HepG2 (cell line): ENCODE results near the gene FSCN2. TPM values are rescaled to one million over a fixed set of nuclear protein-coding genes. Genes with fewer than 3 reads are reported as not detected.

ENCODE experiments used
- CBFB ChIP-seq: sonication (generic); formaldehyde crosslinking; IDR thresholded peaks from 2 replicates; pipeline ENCODE4 v1.4.0; 2020; ENCODE audit warnings: missing genetic modification reagents
- CREM ChIP-seq, 2 experiments: sonication (generic) in 1 of 2; formaldehyde crosslinking in 1 of 2; IDR thresholded peaks; 2 replicates each; pipeline versions ENCODE4 v1.4.0 to v1.6.1; 2016 to 2020; ENCODE audit warnings: antibody characterized with exemption in 1 of 2, mild to moderate bottlenecking in 1 of 2, missing genetic modification reagents in 1 of 2
- EP300 ChIP-seq, 3 experiments: sonication (generic) in 1 of 3; formaldehyde crosslinking in 1 of 3; IDR thresholded peaks; 2 replicates each; pipeline versions ENCODE4 v1.5.1 to v1.6.1; 2011 to 2020; ENCODE audit warnings: low read depth in 2 of 3, low read length in 2 of 3, borderline replicate concordance in 1 of 3, improper control_type of control experiment in 1 of 3, mild to moderate bottlenecking in 1 of 3, missing genetic modification reagents in 1 of 3, moderate library complexity in 1 of 3
- NR1H2 ChIP-seq: sonication (generic); formaldehyde crosslinking; IDR thresholded peaks from 2 replicates; pipeline ENCODE4 v1.8.1; 2022; ENCODE audit warnings: low read depth, missing genetic modification reagents, borderline replicate concordance
- RFXANK ChIP-seq: IDR thresholded peaks from 2 replicates; pipeline ENCODE4 v1.6.1; 2016
- SUZ12 ChIP-seq: fragments of 150-350 bp; IDR thresholded peaks from 2 replicates; pipeline ENCODE4 v1.6.1; 2014; ENCODE audit warnings: low read depth, low read length
- TBX3 ChIP-seq: fragments of 450-650 bp; IDR thresholded peaks from 2 replicates; pipeline ENCODE4 v1.6.1; 2017; ENCODE audit warnings: antibody characterized with exemption, mild to moderate bottlenecking, inconsistent platforms, borderline replicate concordance
- THAP11 ChIP-seq: IDR thresholded peaks from 2 replicates; pipeline ENCODE4 v1.6.1; 2016; ENCODE audit warnings: missing biosample characterization, missing genetic modification reagents
- ZBTB38 ChIP-seq: sonication (generic); formaldehyde crosslinking; IDR thresholded peaks from 2 replicates; pipeline ENCODE4 v1.5.1; 2020; ENCODE audit warnings: mild to moderate bottlenecking, missing genetic modification reagents
- ZNF34 ChIP-seq: sonication (generic); formaldehyde crosslinking; IDR thresholded peaks from 2 replicates; pipeline ENCODE4 v1.4.0; 2020; ENCODE audit warnings: mild to moderate bottlenecking, missing genetic modification reagents, borderline replicate concordance
- ZNF501 ChIP-seq: sonication (generic); formaldehyde crosslinking; IDR thresholded peaks from 2 replicates; pipeline ENCODE4 v1.5.1; 2020; ENCODE audit warnings: mild to moderate bottlenecking, moderate library complexity, missing genetic modification reagents
- ZNF569 ChIP-seq: sonication (generic); formaldehyde crosslinking; IDR thresholded peaks from 2 replicates; pipeline ENCODE4 v1.5.0; 2020; ENCODE audit warnings: mild to moderate bottlenecking, missing genetic modification reagents, moderate library complexity, borderline replicate concordance
- ZNF83 ChIP-seq: sonication (generic); formaldehyde crosslinking; IDR thresholded peaks from 2 replicates; pipeline ENCODE4 v1.4.0; 2020; ENCODE audit warnings: missing genetic modification reagents, mild to moderate bottlenecking, borderline replicate concordance
- polyA plus RNA-seq, 8 experiments: library from polyadenylated mRNA; depleted of rRNA in 3 of 8; stranded (reverse) in 7 of 8; unstranded in 1 of 8; fragments of >200 nt; fragmentation: Illumina TruSeq in 4 of 8; extraction: Trizol in 4 of 8; gene quantifications; 2 replicates each; pipeline versions ENCODE4 v1.2.1 to v1.2.3, GENCODE V29; 2011 to 2016; ENCODE audit warnings: low read depth in 4 of 8, missing spikeins in 1 of 8, mixed read lengths in 1 of 8; ENCODE audit not compliant: insufficient read depth in 1 of 8
- total RNA-seq, 5 experiments: library from RNA; depleted of rRNA; stranded (reverse); fragments of >200 nt; fragmentation: Illumina TruSeq; extraction: Trizol; gene quantifications; 2 replicates each; pipeline ENCODE4 v1.2.3, GENCODE V29; 2016; ENCODE audit warnings: low read depth in 1 of 5
- TF ChIP-seq, protein P1 (sequence below): sonication (generic); formaldehyde crosslinking; IDR thresholded peaks from 2 replicates; pipeline ENCODE4 v1.5.0; 2020; ENCODE audit warnings: missing genetic modification reagents
- TF ChIP-seq, protein P2 (sequence below): sonication (generic); formaldehyde crosslinking; IDR thresholded peaks from 2 replicates; pipeline ENCODE4 v1.8.0; 2022; ENCODE audit warnings: mild to moderate bottlenecking, missing genetic modification reagents, moderate library complexity
- TF ChIP-seq, protein P3 (sequence below): sonication (generic); formaldehyde crosslinking; IDR thresholded peaks from 2 replicates; pipeline ENCODE4 v1.8.1; 2023; ENCODE audit warnings: mild to moderate bottlenecking, missing genetic modification reagents
- TF ChIP-seq, protein P4 (sequence below): sonication (generic); formaldehyde crosslinking; IDR thresholded peaks from 2 replicates; pipeline ENCODE4 v1.4.0; 2020; ENCODE audit warnings: mild to moderate bottlenecking, missing genetic modification reagents
- TF ChIP-seq, protein P5 (sequence below): sonication (generic); formaldehyde crosslinking; IDR thresholded peaks from 2 replicates; pipeline ENCODE4 v1.4.0; 2020; ENCODE audit warnings: missing genetic modification reagents
- TF ChIP-seq, protein P6 (sequence below): sonication (generic); formaldehyde crosslinking; IDR thresholded peaks from 2 replicates; pipeline ENCODE4 v1.9.0; 2022; ENCODE audit warnings: missing genetic modification reagents, mild to moderate bottlenecking, borderline replicate concordance

FSCN2 gene
- total and polyA plus RNA-seq, 2 of the 13 experiments (the other 11 are each of a cell fraction or from before 2014, with no cell fraction given) = 0.09 TPM; not detected in 1

DNA sequence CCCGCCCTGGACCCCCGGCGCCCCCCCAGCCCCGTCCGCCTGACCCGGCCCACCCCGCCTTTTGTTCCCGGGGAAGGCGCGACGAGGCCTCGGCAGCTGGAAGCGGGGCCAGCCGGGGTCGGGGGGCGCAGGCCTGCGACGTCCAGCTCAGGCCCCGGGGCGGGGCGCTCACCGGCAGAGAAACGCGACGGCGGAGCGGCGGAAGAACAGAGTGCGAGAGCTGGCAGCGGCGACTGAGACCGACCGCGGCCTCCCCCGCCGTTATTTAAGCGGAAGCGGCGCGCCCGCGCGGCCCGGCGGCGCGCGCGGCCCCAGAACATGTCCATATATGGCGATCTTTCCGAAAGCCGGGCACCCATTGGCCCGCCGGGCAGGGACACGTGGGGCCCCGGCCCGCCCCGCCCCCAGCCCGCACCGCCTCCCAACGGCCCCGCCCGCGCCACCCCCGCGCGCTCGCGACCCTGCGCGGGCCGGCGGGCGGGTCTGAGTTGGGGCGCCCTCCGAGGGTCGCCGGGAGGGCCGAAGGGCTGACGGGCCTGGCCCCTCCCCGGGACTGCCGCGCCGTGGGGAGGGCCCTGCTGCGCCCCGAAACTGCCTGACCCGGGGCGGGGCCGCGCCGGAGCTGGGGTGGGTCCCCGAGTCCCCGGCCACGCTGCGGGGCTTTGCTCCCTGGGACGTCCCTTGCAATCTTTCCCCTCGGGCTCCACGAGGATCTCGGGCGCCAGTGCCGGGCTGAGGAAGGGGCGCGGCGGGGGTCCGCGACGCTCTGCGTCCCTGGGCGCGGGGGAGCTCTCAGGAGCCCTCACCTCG, 15.4 kb upstream of the FSCN2 start, which contains the start of gene ACTG1 (continued):
- TF ChIP-seq, protein P1, sequence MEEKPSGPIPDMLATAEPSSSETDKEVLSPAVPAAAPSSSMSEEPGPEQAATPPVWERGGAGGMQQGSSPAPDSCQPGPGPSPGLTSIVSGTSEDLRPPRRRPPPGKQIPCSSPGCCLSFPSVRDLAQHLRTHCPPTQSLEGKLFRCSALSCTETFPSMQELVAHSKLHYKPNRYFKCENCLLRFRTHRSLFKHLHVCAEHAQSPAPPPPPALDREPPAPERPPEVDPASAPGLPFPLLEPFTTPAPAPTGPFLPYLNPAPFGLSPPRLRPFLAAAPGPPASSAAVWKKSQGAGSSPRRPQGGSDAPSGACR (CRISPR knock-in tag) = no peak
- TF ChIP-seq, protein P2, sequence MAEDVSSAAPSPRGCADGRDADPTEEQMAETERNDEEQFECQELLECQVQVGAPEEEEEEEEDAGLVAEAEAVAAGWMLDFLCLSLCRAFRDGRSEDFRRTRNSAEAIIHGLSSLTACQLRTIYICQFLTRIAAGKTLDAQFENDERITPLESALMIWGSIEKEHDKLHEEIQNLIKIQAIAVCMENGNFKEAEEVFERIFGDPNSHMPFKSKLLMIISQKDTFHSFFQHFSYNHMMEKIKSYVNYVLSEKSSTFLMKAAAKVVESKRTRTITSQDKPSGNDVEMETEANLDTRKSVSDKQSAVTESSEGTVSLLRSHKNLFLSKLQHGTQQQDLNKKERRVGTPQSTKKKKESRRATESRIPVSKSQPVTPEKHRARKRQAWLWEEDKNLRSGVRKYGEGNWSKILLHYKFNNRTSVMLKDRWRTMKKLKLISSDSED (CRISPR knock-in tag) = no peak
- TF ChIP-seq NR1H2 (no peak), ZBTB38 (CRISPR knock-in tag) (no peak), RFXANK (CRISPR knock-in tag) (no peak), ZNF83 (CRISPR knock-in tag) (no peak), CREM (IDR thresholded peaks at IDR 0.05) (no peak), CREM (CRISPR knock-in tag; IDR thresholded peaks at IDR 0.05) (no peak), ZNF569 (CRISPR knock-in tag) (no peak), TBX3 (no peak), EP300 (IDR thresholded peaks at IDR 0.05; ENCODE audit: low read depth in 2 of 2, low read length in 2 of 2) (peak in 1 of 2 experiments; percentile 18; a peak in 1 of 4 replicates), EP300 (CRISPR knock-in tag; IDR thresholded peaks at IDR 0.05; ENCODE audit: borderline replicate concordance) (no peak), ZNF501 (CRISPR knock-in tag) (no peak), SUZ12 (no peak), ZNF34 (CRISPR knock-in tag) (no peak), THAP11 (peak; percentile 71), CBFB (CRISPR knock-in tag) (0 out of 2 replicates have a peak, but pooled peaks have one; percentile 74)
- TF ChIP-seq, protein P3, sequence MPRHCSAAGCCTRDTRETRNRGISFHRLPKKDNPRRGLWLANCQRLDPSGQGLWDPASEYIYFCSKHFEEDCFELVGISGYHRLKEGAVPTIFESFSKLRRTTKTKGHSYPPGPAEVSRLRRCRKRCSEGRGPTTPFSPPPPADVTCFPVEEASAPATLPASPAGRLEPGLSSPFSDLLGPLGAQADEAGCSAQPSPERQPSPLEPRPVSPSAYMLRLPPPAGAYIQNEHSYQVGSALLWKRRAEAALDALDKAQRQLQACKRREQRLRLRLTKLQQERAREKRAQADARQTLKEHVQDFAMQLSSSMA (CRISPR knock-in tag) = peak; percentile 7; the same call in 1 of the 2 replicates
- TF ChIP-seq, protein P4, sequence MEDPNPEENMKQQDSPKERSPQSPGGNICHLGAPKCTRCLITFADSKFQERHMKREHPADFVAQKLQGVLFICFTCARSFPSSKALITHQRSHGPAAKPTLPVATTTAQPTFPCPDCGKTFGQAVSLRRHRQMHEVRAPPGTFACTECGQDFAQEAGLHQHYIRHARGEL (CRISPR knock-in tag) = no peak
- TF ChIP-seq, protein P5, sequence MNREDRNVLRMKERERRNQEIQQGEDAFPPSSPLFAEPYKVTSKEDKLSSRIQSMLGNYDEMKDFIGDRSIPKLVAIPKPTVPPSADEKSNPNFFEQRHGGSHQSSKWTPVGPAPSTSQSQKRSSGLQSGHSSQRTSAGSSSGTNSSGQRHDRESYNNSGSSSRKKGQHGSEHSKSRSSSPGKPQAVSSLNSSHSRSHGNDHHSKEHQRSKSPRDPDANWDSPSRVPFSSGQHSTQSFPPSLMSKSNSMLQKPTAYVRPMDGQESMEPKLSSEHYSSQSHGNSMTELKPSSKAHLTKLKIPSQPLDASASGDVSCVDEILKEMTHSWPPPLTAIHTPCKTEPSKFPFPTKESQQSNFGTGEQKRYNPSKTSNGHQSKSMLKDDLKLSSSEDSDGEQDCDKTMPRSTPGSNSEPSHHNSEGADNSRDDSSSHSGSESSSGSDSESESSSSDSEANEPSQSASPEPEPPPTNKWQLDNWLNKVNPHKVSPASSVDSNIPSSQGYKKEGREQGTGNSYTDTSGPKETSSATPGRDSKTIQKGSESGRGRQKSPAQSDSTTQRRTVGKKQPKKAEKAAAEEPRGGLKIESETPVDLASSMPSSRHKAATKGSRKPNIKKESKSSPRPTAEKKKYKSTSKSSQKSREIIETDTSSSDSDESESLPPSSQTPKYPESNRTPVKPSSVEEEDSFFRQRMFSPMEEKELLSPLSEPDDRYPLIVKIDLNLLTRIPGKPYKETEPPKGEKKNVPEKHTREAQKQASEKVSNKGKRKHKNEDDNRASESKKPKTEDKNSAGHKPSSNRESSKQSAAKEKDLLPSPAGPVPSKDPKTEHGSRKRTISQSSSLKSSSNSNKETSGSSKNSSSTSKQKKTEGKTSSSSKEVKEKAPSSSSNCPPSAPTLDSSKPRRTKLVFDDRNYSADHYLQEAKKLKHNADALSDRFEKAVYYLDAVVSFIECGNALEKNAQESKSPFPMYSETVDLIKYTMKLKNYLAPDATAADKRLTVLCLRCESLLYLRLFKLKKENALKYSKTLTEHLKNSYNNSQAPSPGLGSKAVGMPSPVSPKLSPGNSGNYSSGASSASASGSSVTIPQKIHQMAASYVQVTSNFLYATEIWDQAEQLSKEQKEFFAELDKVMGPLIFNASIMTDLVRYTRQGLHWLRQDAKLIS (CRISPR knock-in tag) = no peak
- TF ChIP-seq, protein P6, sequence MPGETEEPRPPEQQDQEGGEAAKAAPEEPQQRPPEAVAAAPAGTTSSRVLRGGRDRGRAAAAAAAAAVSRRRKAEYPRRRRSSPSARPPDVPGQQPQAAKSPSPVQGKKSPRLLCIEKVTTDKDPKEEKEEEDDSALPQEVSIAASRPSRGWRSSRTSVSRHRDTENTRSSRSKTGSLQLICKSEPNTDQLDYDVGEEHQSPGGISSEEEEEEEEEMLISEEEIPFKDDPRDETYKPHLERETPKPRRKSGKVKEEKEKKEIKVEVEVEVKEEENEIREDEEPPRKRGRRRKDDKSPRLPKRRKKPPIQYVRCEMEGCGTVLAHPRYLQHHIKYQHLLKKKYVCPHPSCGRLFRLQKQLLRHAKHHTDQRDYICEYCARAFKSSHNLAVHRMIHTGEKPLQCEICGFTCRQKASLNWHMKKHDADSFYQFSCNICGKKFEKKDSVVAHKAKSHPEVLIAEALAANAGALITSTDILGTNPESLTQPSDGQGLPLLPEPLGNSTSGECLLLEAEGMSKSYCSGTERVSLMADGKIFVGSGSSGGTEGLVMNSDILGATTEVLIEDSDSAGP (CRISPR knock-in tag) = no peak
